ENCODE data around the gene STT3B.

DNA sequence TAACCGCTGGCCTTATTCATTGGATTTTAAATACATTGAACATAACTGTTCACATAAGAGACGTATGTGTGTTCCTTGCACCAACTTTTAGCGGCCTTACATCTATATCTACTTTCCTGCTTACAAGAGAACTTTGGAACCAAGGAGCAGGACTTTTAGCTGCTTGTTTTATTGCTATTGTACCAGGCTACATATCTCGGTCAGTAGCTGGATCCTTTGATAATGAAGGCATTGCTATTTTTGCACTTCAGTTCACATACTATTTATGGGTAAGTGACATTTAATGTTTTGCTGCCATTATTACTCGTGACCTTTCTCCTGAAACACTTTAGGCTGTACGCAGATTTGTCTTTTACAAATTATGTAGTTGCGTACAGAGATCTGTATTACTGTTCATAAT lies 47.1 kb downstream of the STT3B start:
- TF ChIP-seq, protein P1, sequence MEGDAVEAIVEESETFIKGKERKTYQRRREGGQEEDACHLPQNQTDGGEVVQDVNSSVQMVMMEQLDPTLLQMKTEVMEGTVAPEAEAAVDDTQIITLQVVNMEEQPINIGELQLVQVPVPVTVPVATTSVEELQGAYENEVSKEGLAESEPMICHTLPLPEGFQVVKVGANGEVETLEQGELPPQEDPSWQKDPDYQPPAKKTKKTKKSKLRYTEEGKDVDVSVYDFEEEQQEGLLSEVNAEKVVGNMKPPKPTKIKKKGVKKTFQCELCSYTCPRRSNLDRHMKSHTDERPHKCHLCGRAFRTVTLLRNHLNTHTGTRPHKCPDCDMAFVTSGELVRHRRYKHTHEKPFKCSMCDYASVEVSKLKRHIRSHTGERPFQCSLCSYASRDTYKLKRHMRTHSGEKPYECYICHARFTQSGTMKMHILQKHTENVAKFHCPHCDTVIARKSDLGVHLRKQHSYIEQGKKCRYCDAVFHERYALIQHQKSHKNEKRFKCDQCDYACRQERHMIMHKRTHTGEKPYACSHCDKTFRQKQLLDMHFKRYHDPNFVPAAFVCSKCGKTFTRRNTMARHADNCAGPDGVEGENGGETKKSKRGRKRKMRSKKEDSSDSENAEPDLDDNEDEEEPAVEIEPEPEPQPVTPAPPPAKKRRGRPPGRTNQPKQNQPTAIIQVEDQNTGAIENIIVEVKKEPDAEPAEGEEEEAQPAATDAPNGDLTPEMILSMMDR (tag by site-specific recombination; IDR thresholded peaks at IDR 0.05): no peak
- TF ChIP-seq ZNF155 (tag by site-specific recombination; IDR thresholded peaks at IDR 0.05) (no peak), ZNF274 (IDR thresholded peaks at IDR 0.05; ENCODE audit: low read length) (no peak), ZNF274 (tag by site-specific recombination; IDR thresholded peaks at IDR 0.05; ENCODE audit: borderline replicate concordance) (no peak), ZNF324 (tag by site-specific recombination; IDR thresholded peaks at IDR 0.05) (no peak), ZBTB7A (tag by site-specific recombination; IDR thresholded peaks at IDR 0.05; ENCODE audit: low read depth) (no peak), TCF7L2 (IDR thresholded peaks at IDR 0.05; ENCODE audit: borderline replicate concordance, low read depth, low read length) (no peak), ZBTB17 (tag by site-specific recombination; IDR thresholded peaks at IDR 0.05) (no peak), ZNF76 (tag by site-specific recombination; IDR thresholded peaks at IDR 0.05; ENCODE audit: borderline replicate concordance, low read depth) (no peak), MYNN (tag by site-specific recombination; IDR thresholded peaks at IDR 0.05; ENCODE audit: borderline replicate concordance) (no peak), ZNF223 (tag by site-specific recombination; IDR thresholded peaks at IDR 0.05) (no peak), ZNF202 (tag by site-specific recombination; IDR thresholded peaks at IDR 0.05; ENCODE audit: borderline replicate concordance) (no peak), ZIC2 (tag by site-specific recombination; IDR thresholded peaks at IDR 0.05) (no peak), ZNF549 (tag by site-specific recombination; IDR thresholded peaks at IDR 0.05) (no peak)
- TF ChIP-seq, protein P2, sequence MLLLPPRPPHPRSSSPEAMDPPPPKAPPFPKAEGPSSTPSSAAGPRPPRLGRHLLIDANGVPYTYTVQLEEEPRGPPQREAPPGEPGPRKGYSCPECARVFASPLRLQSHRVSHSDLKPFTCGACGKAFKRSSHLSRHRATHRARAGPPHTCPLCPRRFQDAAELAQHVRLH (tag by site-specific recombination; IDR thresholded peaks at IDR 0.05): no peak

Data from HEK293 (cell line).